Vagina (tissue), 2 donors: ENCODE measurements around the gene CDK14. TPM values are rescaled to one million over a fixed set of nuclear protein-coding genes. Genes with fewer than 3 reads are reported as not detected.

ENCODE experiments used
- DNase-seq, 2 donors: peaks; one replicate each; pipeline ENCODE4 v3.0.0-alpha.2; 2017; ENCODE audit errors: extremely low spot score in 2 of 2
- H3K27ac ChIP-seq: fragments of 200-600 bp; sonication (generic); one replicate; pipeline ENCODE4 v1.5.1; 2019
- H3K27me3 ChIP-seq: fragments of 200-600 bp; sonication (generic); one replicate; pipeline ENCODE4 v1.5.1; 2019
- H3K36me3 ChIP-seq, 2 donors: fragments of 200-600 bp; sonication (generic); one replicate each; pipeline ENCODE4 v1.5.1; 2017 to 2019
- H3K4me1 ChIP-seq: fragments of 200-600 bp; sonication (generic); one replicate; pipeline ENCODE4 v1.5.1; 2019
- H3K4me3 ChIP-seq, 2 donors: fragments of 200-600 bp; sonication (generic); 1 replicate in 1 of 2; 2 replicates in 1 of 2; pipeline ENCODE4 v1.5.1; 2016 to 2019
- H3K9me3 ChIP-seq: fragments of 200-600 bp; sonication (generic); one replicate; pipeline ENCODE4 v1.5.1; 2019
- POLR2A ChIP-seq, 2 donors: fragments of 450-650 bp; IDR thresholded peaks; one replicate each; pipeline ENCODE4 v1.6.1; 2017; ENCODE audit warnings: antibody characterized with exemption in 2 of 2, mild to moderate bottlenecking in 2 of 2, moderate library complexity in 2 of 2
- POLR2AphosphoS5 ChIP-seq, 2 donors: sonication (generic); formaldehyde crosslinking; IDR thresholded peaks; one replicate each; pipeline ENCODE4 v1.9.0; 2017; ENCODE audit warnings: antibody characterized with exemption in 2 of 2, mild to moderate bottlenecking in 2 of 2, low read depth in 1 of 2; ENCODE audit not compliant: insufficient read depth in 1 of 2
- intact Hi-C: fragments of 100-400 bp; cut with DNase I; formaldehyde crosslinking; loops from one replicate; pipeline ENCODE4 v1.15.1; 2023
- total RNA-seq: library from RNA; depleted of rRNA; stranded (reverse); fragments of >200 nt; gene quantifications from one replicate; pipeline ENCODE4 v1.2.3, GENCODE V29; 2016
- TF ChIP-seq, protein P1 (sequence below), 3 experiments: fragments of 450-650 bp in 2 of 3; fragments of 200-600 bp in 1 of 3; sonication (generic) in 1 of 3; IDR thresholded peaks; one replicate each; pipeline ENCODE4 v1.5.1; 2017 to 2019; ENCODE audit warnings: antibody characterized with exemption in 3 of 3, mild to moderate bottlenecking in 2 of 3, moderate library complexity in 2 of 3

Gene CDK14
- total RNA-seq, 1 donor from 2014 or later = 21.6 TPM

DNA sequence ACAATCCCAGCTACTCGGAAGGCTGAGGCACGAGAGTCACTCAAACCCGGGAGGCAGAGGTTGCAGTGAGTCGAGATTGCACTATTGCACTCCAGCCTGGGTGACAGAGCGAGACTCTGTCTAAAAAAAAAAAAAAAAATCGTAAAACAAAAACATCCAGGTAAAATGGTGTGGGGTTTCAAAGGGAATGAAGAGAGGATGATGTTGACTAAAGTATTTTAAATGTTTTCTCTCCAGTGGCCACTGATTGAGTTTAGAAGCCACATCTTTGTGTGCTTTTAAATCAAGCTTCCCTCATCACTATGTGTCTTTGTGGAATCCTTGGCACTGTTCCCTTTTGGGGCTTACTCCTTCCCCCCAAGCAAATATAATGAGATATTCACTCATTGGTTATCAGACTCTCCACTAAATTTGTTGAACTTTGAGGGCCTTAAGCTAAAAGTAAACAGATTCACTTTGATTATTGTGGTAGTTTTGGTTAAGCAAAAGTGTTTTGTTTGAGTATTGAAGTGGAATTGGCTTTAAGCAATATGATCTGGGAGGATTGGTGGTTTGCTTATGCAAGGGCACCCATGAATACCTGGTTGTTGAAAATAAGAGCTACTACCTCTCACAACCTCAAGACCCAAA, 162.9 kb downstream of the CDK14 start:
- Histone ChIP-seq H3K4me3 (no peak overlapping the region), H3K4me1 (no peaks in the 10 kb centered on the region), H3K27me3 (no peaks in the 10 kb centered on the region), H3K27ac (no peak overlapping the region), H3K9me3 (no peaks in the 10 kb centered on the region), H3K36me3 (no peaks in the 10 kb centered on the region)
- intact Hi-C loops = no loop called here
- TF ChIP-seq, protein P1, sequence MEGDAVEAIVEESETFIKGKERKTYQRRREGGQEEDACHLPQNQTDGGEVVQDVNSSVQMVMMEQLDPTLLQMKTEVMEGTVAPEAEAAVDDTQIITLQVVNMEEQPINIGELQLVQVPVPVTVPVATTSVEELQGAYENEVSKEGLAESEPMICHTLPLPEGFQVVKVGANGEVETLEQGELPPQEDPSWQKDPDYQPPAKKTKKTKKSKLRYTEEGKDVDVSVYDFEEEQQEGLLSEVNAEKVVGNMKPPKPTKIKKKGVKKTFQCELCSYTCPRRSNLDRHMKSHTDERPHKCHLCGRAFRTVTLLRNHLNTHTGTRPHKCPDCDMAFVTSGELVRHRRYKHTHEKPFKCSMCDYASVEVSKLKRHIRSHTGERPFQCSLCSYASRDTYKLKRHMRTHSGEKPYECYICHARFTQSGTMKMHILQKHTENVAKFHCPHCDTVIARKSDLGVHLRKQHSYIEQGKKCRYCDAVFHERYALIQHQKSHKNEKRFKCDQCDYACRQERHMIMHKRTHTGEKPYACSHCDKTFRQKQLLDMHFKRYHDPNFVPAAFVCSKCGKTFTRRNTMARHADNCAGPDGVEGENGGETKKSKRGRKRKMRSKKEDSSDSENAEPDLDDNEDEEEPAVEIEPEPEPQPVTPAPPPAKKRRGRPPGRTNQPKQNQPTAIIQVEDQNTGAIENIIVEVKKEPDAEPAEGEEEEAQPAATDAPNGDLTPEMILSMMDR (IDR thresholded peaks at IDR 0.05) = no peak
- TF ChIP-seq POLR2AphosphoS5 (IDR thresholded peaks at IDR 0.05; ENCODE audit: insufficient read depth in 1 of 2, low read depth in 1 of 2) (no peak), POLR2A (IDR thresholded peaks at IDR 0.05) (no peak)
- DNase-seq = no peak

DNA sequence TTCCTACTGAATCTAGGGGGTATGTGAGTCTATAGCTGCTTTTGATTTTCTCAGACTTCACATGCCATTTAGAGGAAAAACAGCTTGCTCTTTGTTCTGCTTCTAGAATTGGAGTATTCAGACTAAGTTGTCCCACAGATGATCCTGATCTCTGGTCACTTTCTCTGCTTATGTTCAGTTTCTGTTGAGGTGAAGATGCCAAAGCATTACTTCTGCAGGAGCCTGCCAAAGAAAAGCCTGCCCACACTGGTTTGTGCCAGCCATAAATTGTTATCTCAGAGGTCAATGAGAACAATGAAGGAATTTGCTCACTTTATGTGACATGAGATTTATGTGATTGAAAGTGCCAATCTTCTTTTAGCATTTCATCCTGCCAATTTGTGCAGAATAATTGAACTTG, 163.6 kb downstream of the CDK14 start:
- DNase-seq = no peak
- Histone ChIP-seq H3K27me3 (no peaks in the 10 kb centered on the region), H3K27ac (no peak overlapping the region), H3K36me3 (no peaks in the 10 kb centered on the region), H3K4me1 (no peaks in the 10 kb centered on the region), H3K4me3 (no peak overlapping the region), H3K9me3 (no peaks in the 10 kb centered on the region)
- intact Hi-C loops = no loop called here
- TF ChIP-seq POLR2A (IDR thresholded peaks at IDR 0.05) (no peak), POLR2AphosphoS5 (IDR thresholded peaks at IDR 0.05; ENCODE audit: insufficient read depth in 1 of 2, low read depth in 1 of 2) (no peak)
- TF ChIP-seq, protein P1 (IDR thresholded peaks at IDR 0.05) = no peak

DNA sequence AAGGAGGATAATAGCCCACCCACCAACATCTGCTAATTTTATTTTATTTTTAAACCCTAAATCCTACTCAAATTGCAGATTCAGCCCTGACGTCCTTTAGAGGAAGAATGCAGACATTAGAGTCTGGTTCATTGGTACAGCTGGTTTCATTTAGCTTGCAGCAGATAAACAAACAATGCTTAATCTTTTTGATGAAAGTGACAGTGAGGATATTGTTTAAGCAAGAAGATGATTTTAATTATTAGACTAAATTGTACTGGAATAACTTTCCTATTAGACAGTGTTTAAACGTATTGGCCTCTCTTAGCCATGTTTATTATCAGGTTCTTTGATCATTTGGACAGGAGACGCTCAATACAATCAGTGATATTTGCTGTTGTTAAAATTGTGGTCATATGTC, 164.8 kb downstream of the CDK14 start:
- intact Hi-C loops = no loop called here
- H3K27me3 ChIP-seq = no peaks in the 10 kb centered on the region
- H3K4me3 ChIP-seq = no peak overlapping the region
- no peaks in the 10 kb centered on the region for H3K4me1 ChIP-seq
- H3K27ac ChIP-seq = no peak overlapping the region
- H3K9me3 ChIP-seq = no peaks in the 10 kb centered on the region
- H3K36me3 ChIP-seq = no peaks in the 10 kb centered on the region
- no peak for DNase-seq
- TF ChIP-seq, protein P1 (IDR thresholded peaks at IDR 0.05) = no peak
- TF ChIP-seq POLR2A (IDR thresholded peaks at IDR 0.05) (no peak), POLR2AphosphoS5 (IDR thresholded peaks at IDR 0.05; ENCODE audit: insufficient read depth in 1 of 2, low read depth in 1 of 2) (no peak)

DNA sequence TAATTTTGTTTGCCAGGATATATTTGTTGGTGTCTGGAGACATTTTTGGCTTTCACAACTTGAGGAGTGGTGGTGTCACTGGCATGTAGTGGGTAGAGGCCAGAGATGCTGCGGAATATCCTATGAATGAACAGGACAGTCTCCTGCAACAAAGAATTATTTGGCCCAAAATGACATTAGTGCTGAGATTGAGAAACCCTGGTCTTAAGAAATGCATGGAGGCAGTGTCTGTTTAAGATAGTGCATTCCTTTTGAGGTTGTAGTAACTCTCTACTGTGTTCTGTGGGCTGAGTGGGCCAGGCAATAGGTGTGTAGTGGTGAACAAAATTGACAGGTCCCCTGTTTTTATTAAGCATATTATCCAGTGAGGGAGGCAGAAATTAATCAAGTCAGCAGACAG, 165.5 kb downstream of the CDK14 start:
- no peaks in the 10 kb centered on the region for H3K4me1 ChIP-seq
- no peaks in the 10 kb centered on the region for H3K36me3 ChIP-seq
- no peaks in the 10 kb centered on the region for H3K27me3 ChIP-seq
- TF ChIP-seq POLR2A (IDR thresholded peaks at IDR 0.05) = no peak
- TF ChIP-seq POLR2AphosphoS5 (IDR thresholded peaks at IDR 0.05; ENCODE audit: insufficient read depth in 1 of 2, low read depth in 1 of 2) = no peak
- H3K9me3 ChIP-seq = no peaks in the 10 kb centered on the region
- no peak overlapping the region for H3K4me3 ChIP-seq
- intact Hi-C loops = no loop called here
- H3K27ac ChIP-seq = no peak overlapping the region
- no peak for DNase-seq

DNA sequence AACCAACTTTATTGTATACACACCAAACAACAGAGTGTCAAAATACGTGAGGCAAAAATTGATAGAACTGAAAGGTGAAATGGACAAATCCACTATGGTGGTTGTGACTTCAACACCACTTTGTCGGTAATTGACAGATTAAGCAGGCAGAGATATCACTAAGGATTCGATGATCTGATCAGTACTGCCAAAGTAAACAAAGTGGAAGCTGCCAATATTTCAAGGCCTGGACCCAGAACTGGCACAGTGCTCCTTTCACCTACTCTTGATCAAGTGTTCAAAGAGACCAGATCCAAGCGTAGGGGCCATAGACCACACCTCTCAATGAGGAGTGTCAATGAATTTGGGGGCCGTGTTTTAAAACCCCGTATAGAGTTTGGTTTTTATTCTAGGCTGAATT, 167.0 kb downstream of the CDK14 start:
- no peak for DNase-seq
- intact Hi-C loops = no loop called here
- Histone ChIP-seq H3K4me1 (no peaks in the 10 kb centered on the region), H3K36me3 (no peaks in the 10 kb centered on the region), H3K27ac (no peak overlapping the region), H3K9me3 (no peaks in the 10 kb centered on the region), H3K27me3 (no peaks in the 10 kb centered on the region), H3K4me3 (no peak overlapping the region)
- TF ChIP-seq, protein P1 (IDR thresholded peaks at IDR 0.05) = no peak
- no peak for TF ChIP-seq POLR2A (IDR thresholded peaks at IDR 0.05)
- no peak for TF ChIP-seq POLR2AphosphoS5 (IDR thresholded peaks at IDR 0.05; ENCODE audit: insufficient read depth in 1 of 2, low read depth in 1 of 2)
